ENCODE results near the gene TM2D1. TPM values are rescaled to one million over a fixed set of nuclear protein-coding genes. Genes with fewer than 3 reads are reported as not detected.

The TM2D1 gene
- polyA plus RNA-seq, 1 donor from 2014 or later: 161 TPM

DNA sequence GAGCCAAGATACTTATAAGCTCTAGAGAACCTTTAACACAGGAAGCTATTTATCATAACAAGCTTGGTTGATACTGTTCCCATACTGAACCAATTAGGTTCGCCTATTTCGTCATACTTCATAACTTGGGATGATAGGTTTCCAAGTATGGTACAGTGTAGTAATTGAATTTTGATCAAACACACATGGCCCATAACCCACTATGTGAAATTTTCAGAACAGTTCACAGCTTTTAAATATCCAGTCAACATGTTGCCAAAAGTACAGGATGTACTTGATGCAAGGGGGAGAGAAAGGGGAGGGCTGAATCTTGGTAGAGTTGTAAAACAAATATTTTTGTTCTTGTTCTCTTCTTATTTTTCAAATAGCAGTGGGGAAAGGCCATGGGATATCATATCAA lies 86.6 kb downstream of the TM2D1 start:
- no peak overlapping the region for H3K4me3 ChIP-seq (ENCODE audit: low read length)
- no peaks in the 10 kb centered on the region for H3K36me3 ChIP-seq (ENCODE audit: insufficient read depth, low read length)
- no peaks in the 10 kb centered on the region for H3K9me3 ChIP-seq (ENCODE audit: low read length)
- no peaks in the 10 kb centered on the region for H3K27me3 ChIP-seq (ENCODE audit: insufficient read depth, low read depth, low read length)
- TF ChIP-seq EZH2 (IDR thresholded peaks at IDR 0.05; ENCODE audit: borderline replicate concordance, insufficient read depth, low read length, poor library complexity, severe bottlenecking): no peak
- no peak for TF ChIP-seq POLR2AphosphoS5 (IDR thresholded peaks at IDR 0.05)
- TF ChIP-seq, protein P1, sequence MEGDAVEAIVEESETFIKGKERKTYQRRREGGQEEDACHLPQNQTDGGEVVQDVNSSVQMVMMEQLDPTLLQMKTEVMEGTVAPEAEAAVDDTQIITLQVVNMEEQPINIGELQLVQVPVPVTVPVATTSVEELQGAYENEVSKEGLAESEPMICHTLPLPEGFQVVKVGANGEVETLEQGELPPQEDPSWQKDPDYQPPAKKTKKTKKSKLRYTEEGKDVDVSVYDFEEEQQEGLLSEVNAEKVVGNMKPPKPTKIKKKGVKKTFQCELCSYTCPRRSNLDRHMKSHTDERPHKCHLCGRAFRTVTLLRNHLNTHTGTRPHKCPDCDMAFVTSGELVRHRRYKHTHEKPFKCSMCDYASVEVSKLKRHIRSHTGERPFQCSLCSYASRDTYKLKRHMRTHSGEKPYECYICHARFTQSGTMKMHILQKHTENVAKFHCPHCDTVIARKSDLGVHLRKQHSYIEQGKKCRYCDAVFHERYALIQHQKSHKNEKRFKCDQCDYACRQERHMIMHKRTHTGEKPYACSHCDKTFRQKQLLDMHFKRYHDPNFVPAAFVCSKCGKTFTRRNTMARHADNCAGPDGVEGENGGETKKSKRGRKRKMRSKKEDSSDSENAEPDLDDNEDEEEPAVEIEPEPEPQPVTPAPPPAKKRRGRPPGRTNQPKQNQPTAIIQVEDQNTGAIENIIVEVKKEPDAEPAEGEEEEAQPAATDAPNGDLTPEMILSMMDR (IDR thresholded peaks at IDR 0.05; ENCODE audit: poor library complexity, severe bottlenecking): no peak
- no peak for TF ChIP-seq SMC3 (conservative IDR thresholded peaks at IDR 0.05; ENCODE audit: poor library complexity)
- H3K27ac ChIP-seq (ENCODE audit: low read length): no peak overlapping the region
- no peak overlapping the region for H3K4me2 ChIP-seq (ENCODE audit: low read length)
- no peak overlapping the region for H3K9ac ChIP-seq (ENCODE audit: low read length)
- no peaks in the 10 kb centered on the region for H3K9me2 ChIP-seq (ENCODE audit: insufficient read depth, low read length)
- H3F3A ChIP-seq (ENCODE audit: insufficient read depth, low read length, poor library complexity, severe bottlenecking): no peaks in the 10 kb centered on the region
- H4K20me1 ChIP-seq (ENCODE audit: insufficient read depth): no peaks in the 10 kb centered on the region
- no peaks in the 10 kb centered on the region for H3K79me2 ChIP-seq (replicated peaks; ENCODE audit: insufficient read depth, low read length)
- no peak overlapping the region for H2AFZ ChIP-seq (ENCODE audit: low read depth, low read length)

DNA sequence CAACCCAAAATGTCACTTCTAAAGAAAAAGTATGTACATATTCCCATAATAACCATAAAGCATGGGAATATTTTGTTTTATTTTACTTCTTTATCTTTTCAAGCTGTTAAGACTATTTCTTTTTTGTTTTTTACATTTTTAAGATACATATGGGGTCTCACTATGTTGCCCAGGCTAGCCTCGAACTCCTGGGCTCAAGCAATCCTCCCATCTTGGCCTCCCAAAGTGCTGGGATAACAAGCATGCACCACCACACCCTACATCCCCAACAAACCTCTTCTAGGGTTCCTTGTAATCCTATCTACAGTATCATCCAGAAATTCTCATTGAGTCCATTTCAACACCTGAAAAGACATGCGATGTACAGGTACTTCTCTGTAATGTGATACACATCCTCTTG lies 87.5 kb downstream of the TM2D1 start:
- H3K9ac ChIP-seq (ENCODE audit: low read length): no peak overlapping the region
- no peak overlapping the region for H2AFZ ChIP-seq (ENCODE audit: low read depth, low read length)
- no peaks in the 10 kb centered on the region for H3K9me2 ChIP-seq (ENCODE audit: insufficient read depth, low read length)
- H3K36me3 ChIP-seq (ENCODE audit: insufficient read depth, low read length): no peaks in the 10 kb centered on the region
- no peaks in the 10 kb centered on the region for H4K20me1 ChIP-seq (ENCODE audit: insufficient read depth)
- no peaks in the 10 kb centered on the region for H3K27me3 ChIP-seq (ENCODE audit: insufficient read depth, low read depth, low read length)
- H3K27ac ChIP-seq (ENCODE audit: low read length): no peak overlapping the region
- H3K9me3 ChIP-seq (ENCODE audit: low read length): no peaks in the 10 kb centered on the region
- no peak overlapping the region for H3K4me2 ChIP-seq (ENCODE audit: low read length)
- H3K79me2 ChIP-seq (replicated peaks; ENCODE audit: insufficient read depth, low read length): no peaks in the 10 kb centered on the region
- H3K4me3 ChIP-seq (ENCODE audit: low read length): no peak overlapping the region
- TF ChIP-seq, protein P1 (IDR thresholded peaks at IDR 0.05; ENCODE audit: poor library complexity, severe bottlenecking): no peak
- TF ChIP-seq POLR2AphosphoS5 (IDR thresholded peaks at IDR 0.05) (no peak), EP300 (conservative IDR thresholded peaks at IDR 0.05; ENCODE audit: poor library complexity, severe bottlenecking) (no peak), TAF1 (IDR thresholded peaks at IDR 0.05; ENCODE audit: low read depth) (no peak), EZH2 (IDR thresholded peaks at IDR 0.05; ENCODE audit: borderline replicate concordance, insufficient read depth, low read length, poor library complexity, severe bottlenecking) (no peak), MXI1 (conservative IDR thresholded peaks at IDR 0.05; ENCODE audit: poor library complexity, severe bottlenecking) (no peak)
- no peaks in the 10 kb centered on the region for H3F3A ChIP-seq (ENCODE audit: insufficient read depth, low read length, poor library complexity, severe bottlenecking)

DNA sequence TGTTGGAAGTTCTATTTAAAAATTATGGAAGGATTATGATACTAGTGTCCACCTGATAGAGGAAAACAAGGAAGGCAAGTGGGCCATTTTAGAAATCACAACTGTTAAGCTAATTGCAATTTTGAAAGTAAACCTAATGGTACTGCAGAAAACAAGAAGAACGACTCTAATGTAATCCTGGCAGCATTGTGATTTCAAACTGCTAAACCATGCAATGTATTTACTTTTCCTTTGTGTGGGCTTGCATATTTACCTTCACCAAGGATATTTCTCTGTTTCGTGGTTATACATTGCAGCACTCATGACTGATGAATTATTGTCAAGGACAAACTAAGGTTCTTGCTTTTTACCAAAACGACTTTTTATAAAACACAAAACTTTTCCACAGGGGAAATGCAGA lies 88.1 kb downstream of the TM2D1 start:
- no peaks in the 10 kb centered on the region for H3K27me3 ChIP-seq (ENCODE audit: insufficient read depth, low read depth, low read length)
- H3K9me3 ChIP-seq (ENCODE audit: low read length): no peaks in the 10 kb centered on the region
- H2AFZ ChIP-seq (ENCODE audit: low read depth, low read length): no peak overlapping the region
- no peaks in the 10 kb centered on the region for H3K79me2 ChIP-seq (replicated peaks; ENCODE audit: insufficient read depth, low read length)
- no peaks in the 10 kb centered on the region for H3K36me3 ChIP-seq (ENCODE audit: insufficient read depth, low read length)
- H3K4me2 ChIP-seq (ENCODE audit: low read length): no peak overlapping the region
- no peaks in the 10 kb centered on the region for H3F3A ChIP-seq (ENCODE audit: insufficient read depth, low read length, poor library complexity, severe bottlenecking)
- TF ChIP-seq POLR2AphosphoS5 (IDR thresholded peaks at IDR 0.05) (no peak), TAF1 (IDR thresholded peaks at IDR 0.05; ENCODE audit: low read depth) (no peak), MXI1 (conservative IDR thresholded peaks at IDR 0.05; ENCODE audit: poor library complexity, severe bottlenecking) (no peak), SMC3 (conservative IDR thresholded peaks at IDR 0.05; ENCODE audit: poor library complexity) (no peak)
- TF ChIP-seq, protein P2, sequence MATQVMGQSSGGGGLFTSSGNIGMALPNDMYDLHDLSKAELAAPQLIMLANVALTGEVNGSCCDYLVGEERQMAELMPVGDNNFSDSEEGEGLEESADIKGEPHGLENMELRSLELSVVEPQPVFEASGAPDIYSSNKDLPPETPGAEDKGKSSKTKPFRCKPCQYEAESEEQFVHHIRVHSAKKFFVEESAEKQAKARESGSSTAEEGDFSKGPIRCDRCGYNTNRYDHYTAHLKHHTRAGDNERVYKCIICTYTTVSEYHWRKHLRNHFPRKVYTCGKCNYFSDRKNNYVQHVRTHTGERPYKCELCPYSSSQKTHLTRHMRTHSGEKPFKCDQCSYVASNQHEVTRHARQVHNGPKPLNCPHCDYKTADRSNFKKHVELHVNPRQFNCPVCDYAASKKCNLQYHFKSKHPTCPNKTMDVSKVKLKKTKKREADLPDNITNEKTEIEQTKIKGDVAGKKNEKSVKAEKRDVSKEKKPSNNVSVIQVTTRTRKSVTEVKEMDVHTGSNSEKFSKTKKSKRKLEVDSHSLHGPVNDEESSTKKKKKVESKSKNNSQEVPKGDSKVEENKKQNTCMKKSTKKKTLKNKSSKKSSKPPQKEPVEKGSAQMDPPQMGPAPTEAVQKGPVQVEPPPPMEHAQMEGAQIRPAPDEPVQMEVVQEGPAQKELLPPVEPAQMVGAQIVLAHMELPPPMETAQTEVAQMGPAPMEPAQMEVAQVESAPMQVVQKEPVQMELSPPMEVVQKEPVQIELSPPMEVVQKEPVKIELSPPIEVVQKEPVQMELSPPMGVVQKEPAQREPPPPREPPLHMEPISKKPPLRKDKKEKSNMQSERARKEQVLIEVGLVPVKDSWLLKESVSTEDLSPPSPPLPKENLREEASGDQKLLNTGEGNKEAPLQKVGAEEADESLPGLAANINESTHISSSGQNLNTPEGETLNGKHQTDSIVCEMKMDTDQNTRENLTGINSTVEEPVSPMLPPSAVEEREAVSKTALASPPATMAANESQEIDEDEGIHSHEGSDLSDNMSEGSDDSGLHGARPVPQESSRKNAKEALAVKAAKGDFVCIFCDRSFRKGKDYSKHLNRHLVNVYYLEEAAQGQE (IDR thresholded peaks at IDR 0.05; ENCODE audit: borderline replicate concordance): no peak
- TF ChIP-seq, protein P1 (IDR thresholded peaks at IDR 0.05; ENCODE audit: poor library complexity, severe bottlenecking): no peak
- no peaks in the 10 kb centered on the region for H3K9me2 ChIP-seq (ENCODE audit: insufficient read depth, low read length)
- H3K4me3 ChIP-seq (ENCODE audit: low read length): no peak overlapping the region
- H3K27ac ChIP-seq (ENCODE audit: low read length): no peak overlapping the region
- H4K20me1 ChIP-seq (ENCODE audit: insufficient read depth): no peaks in the 10 kb centered on the region
- no peak overlapping the region for H3K9ac ChIP-seq (ENCODE audit: low read length)

All from neural cell (in vitro differentiated cells).